K562 (cell line): ENCODE results near the gene THUMPD1. TPM values are rescaled to one million over a fixed set of nuclear protein-coding genes. Genes with fewer than 3 reads are reported as not detected.
A peak's percentile ranks its signal among the peaks of the same experiment; 100 is the strongest.

ENCODE experiments used
- ATAC-seq: fragments of 200-7000 bp; cut with Tn5 transposase; 3 replicates; pipeline ENCODE4 v1.9.1; 2020; ENCODE audit warnings: moderate library complexity
- BruUV-seq: library from RNA; stranded (reverse); fragments of 400-500 nt; replicated peaks from 2 replicates; lab custom pipeline; 2021; lab: Mats Ljungman, UMichigan
- CTCF ChIA-PET: fragments of 300-600 bp; formaldehyde crosslinking; extraction: SDS; loops from one replicate; lab custom pipeline; 2021; ENCODE audit warnings: low intra/inter-chr PET ratio; lab: Yijun Ruan, JAX
- POLR2A ChIA-PET: fragments of 300-600, 350-650 bp; sonication (Branson Sonifier 250); formaldehyde crosslinking; extraction: SDS; loops from one replicate; lab custom pipeline; 2021; ENCODE audit warnings: antibody characterized with exemption, inconsistent platforms; lab: Yijun Ruan, JAX
- DNase-seq, 4 experiments: peaks; one replicate each; pipeline versions ENCODE4 v3.0.0 to v3.0.0-alpha.2; 2011 to 2018; ENCODE audit warnings: low spot score in 3 of 4, mixed read lengths in 3 of 4; ENCODE audit errors: extremely low read depth in 1 of 4
- FAIRE-seq: peaks from 2 replicates; lab custom pipeline; 2011; peaks lifted over from hg19 to GRCh38; lab: Jason Lieb, UNC
- H2AFZ ChIP-seq: 2 replicates; pipeline ENCODE4 v1.6.0; 2011; ENCODE audit warnings: low read depth, low read length, control low read depth, inconsistent platforms
- H3K27ac ChIP-seq: fragments of 200-600 bp; 3 replicates; pipeline ENCODE4 v1.8.0; 2011; ENCODE audit warnings: low read depth, mild to moderate bottlenecking, control low read depth, inconsistent platforms, low read length, moderate library complexity, mixed read lengths; ENCODE audit errors: extremely low read depth
- H3K27me3 ChIP-seq, 2 experiments: fragments of 300-600 bp in 1 of 2; 2 replicates in 1 of 2; 3 replicates in 1 of 2; pipeline versions ENCODE4 v1.6.0 to v1.8.0; 2011; ENCODE audit warnings: inconsistent platforms in 2 of 2, low read length in 2 of 2, mild to moderate bottlenecking in 1 of 2, mixed read lengths in 1 of 2, moderate library complexity in 1 of 2; ENCODE audit not compliant: control insufficient read depth in 2 of 2, insufficient read depth in 2 of 2
- H3K36me3 ChIP-seq: fragments of 300-600 bp; 3 replicates; pipeline ENCODE4 v1.8.0; 2011; ENCODE audit warnings: mild to moderate bottlenecking, low read length, inconsistent platforms; ENCODE audit not compliant: control insufficient read depth, insufficient read depth
- H3K4me1 ChIP-seq, 2 experiments: fragments of 200-600 bp in 1 of 2; replicated peaks in 1 of 2; 2 replicates in 1 of 2; 3 replicates in 1 of 2; pipeline versions ENCODE4 v1.5.1 to v1.8.0; 2011; ENCODE audit warnings: inconsistent platforms in 2 of 2, low read length in 2 of 2, mild to moderate bottlenecking in 1 of 2, mixed read lengths in 1 of 2, moderate library complexity in 1 of 2; ENCODE audit not compliant: control insufficient read depth in 2 of 2, insufficient read depth in 2 of 2
- H3K4me2 ChIP-seq: 2 replicates; pipeline ENCODE4 v1.6.1; 2011; ENCODE audit warnings: low read length, control low read depth, inconsistent platforms, mixed read lengths; ENCODE audit not compliant: insufficient read depth
- H3K4me3 ChIP-seq: fragments of 200-600 bp; sonication (generic), shearing (Covaris generic); 2 replicates; pipeline ENCODE4 v1.5.1; 2016; ENCODE audit warnings: control low read depth, inconsistent platforms
- H3K79me2 ChIP-seq: fragments of 200-600 bp; 3 replicates; pipeline ENCODE4 v1.8.0; 2011; ENCODE audit warnings: low read length, inconsistent platforms; ENCODE audit not compliant: control insufficient read depth, insufficient read depth
- H3K9ac ChIP-seq, 2 experiments: 2 replicates each; pipeline versions ENCODE4 v1.6.0 to v1.6.1; 2011; ENCODE audit warnings: low read depth in 2 of 2, low read length in 2 of 2, control low read depth in 1 of 2, inconsistent platforms in 1 of 2, mild to moderate bottlenecking in 1 of 2, mixed read lengths in 1 of 2; ENCODE audit not compliant: insufficient read depth in 1 of 2
- H3K9me1 ChIP-seq: one replicate; pipeline ENCODE4 v1.6.0; 2011; ENCODE audit warnings: inconsistent platforms, mild to moderate bottlenecking, low read length, moderate library complexity; ENCODE audit not compliant: control insufficient read depth, insufficient read depth
- H3K9me3 ChIP-seq: replicated peaks from 2 replicates; pipeline ENCODE4 v1.5.1; 2011; ENCODE audit warnings: low read depth, low read length, inconsistent platforms; ENCODE audit not compliant: control insufficient read depth, insufficient read depth
- H4K20me1 ChIP-seq: replicated peaks from 2 replicates; pipeline ENCODE4 v1.6.1; 2011; ENCODE audit warnings: low read length, inconsistent platforms, mixed read lengths; ENCODE audit not compliant: control insufficient read depth, insufficient read depth
- BHLHE40 ChIP-seq: IDR thresholded peaks from 2 replicates; pipeline ENCODE4 v1.6.1; 2011; ENCODE audit warnings: low read length, improper control_type of control experiment
- CBX3 ChIP-seq, 2 experiments: IDR thresholded peaks; 1 replicate in 1 of 2; 2 replicates in 1 of 2; pipeline ENCODE4 v1.6.1; 2012; ENCODE audit warnings: inconsistent platforms in 2 of 2, low read length in 2 of 2, borderline replicate concordance in 1 of 2, control low read depth in 1 of 2
- CEBPG ChIP-seq, 3 experiments: fragments of 200-800 bp in 1 of 3; sonication (Bioruptor generic) in 1 of 3; sonication (generic) in 1 of 3; formaldehyde crosslinking in 1 of 3; IDR thresholded peaks in 2 of 3; conservative IDR thresholded peaks in 1 of 3; 2 replicates each; pipeline versions ENCODE4 v1.6.1 to v1.8.0; 2016 to 2022; ENCODE audit warnings: missing compliant biosample characterization in 2 of 3, missing genetic modification characterization in 2 of 3, mild to moderate bottlenecking in 1 of 3, missing genetic modification reagents in 1 of 3
- CTCFL ChIP-seq: IDR thresholded peaks from 2 replicates; pipeline ENCODE4 v1.6.1; 2011; ENCODE audit warnings: borderline replicate concordance, low read depth, mild to moderate bottlenecking, moderate library complexity, low read length; ENCODE audit not compliant: insufficient read depth, poor library complexity, severe bottlenecking
- FOSL1 ChIP-seq: fragments of 200-800 bp; sonication (Bioruptor generic); conservative IDR thresholded peaks from 2 replicates; pipeline ENCODE4 v1.6.1; 2016; ENCODE audit warnings: missing genetic modification characterization, missing compliant biosample characterization
- HDAC1 ChIP-seq, 2 experiments: fragments of 450-650 bp; IDR thresholded peaks; 2 replicates each; pipeline ENCODE4 v1.6.1; 2016 to 2017; ENCODE audit warnings: inconsistent platforms in 1 of 2, mild to moderate bottlenecking in 1 of 2, moderate library complexity in 1 of 2
- LEF1 ChIP-seq: fragments of 450-650 bp; IDR thresholded peaks from 2 replicates; pipeline ENCODE4 v1.6.1; 2016; ENCODE audit warnings: mild to moderate bottlenecking
- MAFF ChIP-seq: IDR thresholded peaks from 2 replicates; pipeline ENCODE4 v1.6.1; 2012; ENCODE audit warnings: low read length, improper control_type of control experiment
- MEF2A ChIP-seq: IDR thresholded peaks from 2 replicates; pipeline ENCODE4 v1.6.1; 2011; ENCODE audit warnings: low read depth, mild to moderate bottlenecking, low read length, moderate library complexity; ENCODE audit not compliant: control insufficient read depth
- MTA2 ChIP-seq: fragments of 450-650 bp; IDR thresholded peaks from 2 replicates; pipeline ENCODE4 v1.6.1; 2016; ENCODE audit warnings: low read depth
- NCOA1 ChIP-seq: fragments of 450-650 bp; IDR thresholded peaks from 2 replicates; pipeline ENCODE4 v1.6.1; 2016; ENCODE audit warnings: low read depth
- PHF20 ChIP-seq: fragments of 450-650 bp; IDR thresholded peaks from 2 replicates; pipeline ENCODE4 v1.6.1; 2018; ENCODE audit not compliant: partially characterized antibody
- POLR2H ChIP-seq: IDR thresholded peaks from 2 replicates; pipeline ENCODE4 v1.6.1; 2016; ENCODE audit warnings: missing genetic modification characterization, low read depth, mild to moderate bottlenecking, control low read depth, missing compliant biosample characterization, moderate library complexity
- ZNF133 ChIP-seq: fragments of 250-450 bp; sonication (Bioruptor Pico); IDR thresholded peaks from 2 replicates; pipeline ENCODE4 v1.4.0; 2020; ENCODE audit warnings: mild to moderate bottlenecking
- ZNF444 ChIP-seq: fragments of 250-450 bp; sonication (Bioruptor Pico); IDR thresholded peaks from 2 replicates; pipeline ENCODE4 v1.4.0; 2020; ENCODE audit warnings: mild to moderate bottlenecking, moderate library complexity
- ZNF668 ChIP-seq: fragments of 250-450 bp; sonication (Bioruptor Pico); IDR thresholded peaks from 2 replicates; pipeline ENCODE4 v1.8.0; 2022; ENCODE audit warnings: mild to moderate bottlenecking, inconsistent platforms
- WGBS: fragments of 100-300 bp; shearing (Covaris generic); methylation state at CpG from one replicate; pipeline ENCODE4 v1.1.6; 2016; ENCODE audit warnings: low coverage, mixed read lengths; ENCODE audit not compliant: insufficient coverage; ENCODE audit errors: missing lambda C conversion rate; 5-methylcytosine and 5-hydroxymethylcytosine counted together
- in situ Hi-C: fragments of 300-500 bp; cut with MboI; formaldehyde crosslinking; loops from 4 replicates; pipeline ENCODE4 v1.15.0; 2018; ENCODE audit warnings: inconsistent platforms, mixed read lengths
- intact Hi-C: fragments of 100-400 bp; cut with micrococcal nuclease; formaldehyde crosslinking; loops from 2 replicates; pipeline ENCODE4 v1.14.2; 2022
- polyA plus RNA-seq, 8 experiments: library from polyadenylated mRNA; depleted of rRNA in 4 of 8; stranded (reverse) in 5 of 8; unstranded in 3 of 8; fragments of >200 nt; fragmentation: Nextera tagmentation in 2 of 8; fragmentation: Illumina TruSeq in 1 of 8; extraction: Ambion mirVana in 2 of 8; extraction: Trizol in 1 of 8; gene quantifications; 2 replicates each; pipeline versions ENCODE4 v1.2.1 to v1.2.3, GENCODE V29; 2011 to 2014; ENCODE audit warnings: inconsistent platforms in 1 of 8, missing spikeins in 1 of 8
- total RNA-seq, 7 experiments: library from RNA; depleted of rRNA in 6 of 7; stranded (reverse); fragments of >200 nt in 6 of 7; fragmentation: Illumina TruSeq in 2 of 7; extraction: Trizol in 2 of 7; gene quantifications; 2 replicates each; pipeline versions ENCODE4 v1.2.1 to v1.2.3, GENCODE V29; 2011 to 2021; ENCODE audit warnings: low replicate concordance in 1 of 7
- TF ChIP-seq, protein P1 (sequence below), 2 experiments: fragments of 200-800 bp in 1 of 2; sonication (Bioruptor generic) in 1 of 2; sonication (generic) in 1 of 2; formaldehyde crosslinking in 1 of 2; IDR thresholded peaks in 1 of 2; conservative IDR thresholded peaks in 1 of 2; 2 replicates each; pipeline versions ENCODE4 v1.5.0 to v1.6.1; 2016 to 2020; ENCODE audit warnings: missing compliant biosample characterization in 1 of 2, missing genetic modification characterization in 1 of 2, missing genetic modification reagents in 1 of 2

THUMPD1 gene
- total and polyA plus RNA-seq, 9 of the 15 experiments (the other 6 are each of a cell fraction or from before 2014, with no cell fraction given) = 37.8 to 101 (median 56.8) TPM

DNA sequence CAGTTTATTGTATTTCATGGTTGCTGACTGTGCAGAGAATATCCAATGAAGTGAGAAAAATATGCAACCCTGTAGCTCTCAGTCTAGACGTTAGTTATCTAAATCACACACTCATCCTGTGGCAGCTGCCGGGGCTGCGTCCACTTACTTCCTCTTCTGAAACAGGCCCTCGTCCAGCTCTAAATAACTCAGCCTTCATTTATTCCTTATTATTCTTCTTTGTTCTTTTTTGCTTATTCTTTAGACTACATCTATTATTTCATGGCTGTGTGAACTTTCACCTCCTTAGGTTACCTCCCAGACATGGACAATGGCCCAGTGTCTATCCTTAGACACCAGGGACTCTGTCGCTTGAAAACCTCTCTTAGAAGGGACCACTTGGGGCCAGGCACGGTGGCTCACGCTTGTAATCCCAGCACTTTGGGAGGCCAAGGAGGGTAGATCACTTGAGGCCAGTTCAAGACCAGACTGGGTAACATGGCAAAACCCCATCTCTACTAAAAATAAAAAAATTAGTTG, 3.4 kb upstream of the THUMPD1 start:
- H2AFZ ChIP-seq = peak overlapping the region; percentile 95
- TF ChIP-seq ZNF668 (CRISPR knock-in tag) (peak; percentile 14; the same call in 1 of the 2 replicates), BHLHE40 (peak; percentile 73), ZNF444 (CRISPR knock-in tag) (no peak), ZNF133 (no peak), MTA2 (peak; percentile 69), CEBPG (CRISPR knock-in tag; IDR thresholded peaks at IDR 0.05) (no peak), CEBPG (tag; conservative IDR thresholded peaks at IDR 0.05 in 1 of 2, IDR thresholded peaks at IDR 0.05 in 1 of 2) (no peak), NCOA1 (peak; percentile 31; the same call in 1 of the 2 replicates), PHF20 (no peak), CBX3 (IDR thresholded peaks at IDR 0.05; ENCODE audit: borderline replicate concordance in 1 of 2, low read length in 2 of 2) (0 out of 3 replicates have a peak, but pooled peaks of 1 of the 2 experiments have one; percentile 20), FOSL1 (peak; percentile 72), MAFF (peak; percentile 64; the same call in 1 of the 2 replicates), POLR2H (tag) (peak; percentile 45; the same call in 1 of the 2 replicates), HDAC1 (IDR thresholded peaks at IDR 0.05) (0 out of 4 replicates have a peak, but pooled peaks of 1 of the 2 experiments have one; percentile 22), MEF2A (no peak), CTCFL (no peak), LEF1 (peak; percentile 78)
- TF ChIP-seq, protein P1, sequence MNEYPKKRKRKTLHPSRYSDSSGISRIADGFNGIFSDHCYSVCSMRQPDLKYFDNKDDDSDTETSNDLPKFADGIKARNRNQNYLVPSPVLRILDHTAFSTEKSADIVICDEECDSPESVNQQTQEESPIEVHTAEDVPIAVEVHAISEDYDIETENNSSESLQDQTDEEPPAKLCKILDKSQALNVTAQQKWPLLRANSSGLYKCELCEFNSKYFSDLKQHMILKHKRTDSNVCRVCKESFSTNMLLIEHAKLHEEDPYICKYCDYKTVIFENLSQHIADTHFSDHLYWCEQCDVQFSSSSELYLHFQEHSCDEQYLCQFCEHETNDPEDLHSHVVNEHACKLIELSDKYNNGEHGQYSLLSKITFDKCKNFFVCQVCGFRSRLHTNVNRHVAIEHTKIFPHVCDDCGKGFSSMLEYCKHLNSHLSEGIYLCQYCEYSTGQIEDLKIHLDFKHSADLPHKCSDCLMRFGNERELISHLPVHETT (CRISPR knock-in tag; conservative IDR thresholded peaks at IDR 0.05 in 1 of 2, IDR thresholded peaks at IDR 0.05 in 1 of 2) = 0 out of 4 replicates have a peak, but pooled peaks of 1 of the 2 experiments have one; percentile 13

More for the DNA sequence above, 3.4 kb upstream of the THUMPD1 start:
- H3K9ac ChIP-seq = peak overlapping the region in 1 of 2 experiments; percentile 52; a peak in 3 of 4 replicates
- in situ Hi-C loops (no loop called here), intact Hi-C loops (loop anchor here (5.0 kb wide), 3 partner anchors 32 to 63 kb away; partner anchors contain the start of genes ERI2 and REXO5)
- peaks cover 20% of the 10 kb centered on the region for H3K36me3 ChIP-seq
- peak; percentile 59 for ATAC-seq
- FAIRE-seq = peak; percentile 89
- H4K20me1 ChIP-seq = no peaks in the 10 kb centered on the region
- DNase-seq = peak in 3 of 4 experiments; percentile 38 to 89 (median 72)
- CTCF ChIA-PET = no interaction called here
- H3K9me3 ChIP-seq = peaks cover 32% of the 10 kb centered on the region
- no peak overlapping the region for H3K4me3 ChIP-seq
- 2% methylated on average over 6 of the region's 7 CpGs for WGBS
- H3K27ac ChIP-seq = peak overlapping the region; percentile 89
- no peaks in the 10 kb centered on the region for H3K9me1 ChIP-seq
- no TSS peak for BruUV-seq
- H3K79me2 ChIP-seq = peaks cover 16% of the 10 kb centered on the region
- H3K4me2 ChIP-seq = peak overlapping the region; percentile 61
- no peaks in the 10 kb centered on the region for H3K27me3 ChIP-seq
- POLR2A ChIA-PET = interaction anchor here (0.6 to 1.9 kb wide), 4 partner anchors 9 to 218 kb away, joined by 3 to 7 read pairs (median 4); partner anchors contain the start of genes ERI2 and REXO5
- H3K4me1 ChIP-seq = peaks cover 36 to 75% of the 10 kb centered on the region in 2 experiments
